PC-3 (cell line): ENCODE measurements around the gene LRP5. TPM values are rescaled to one million over a fixed set of nuclear protein-coding genes. Genes with fewer than 3 reads are reported as not detected.

ENCODE experiments used
- ATAC-seq: fragments of 200-7000 bp; cut with Tn5 transposase; 2 replicates; pipeline ENCODE4 v1.9.1; 2020; ENCODE audit warnings: mild to moderate bottlenecking, moderate library complexity
- BruUV-seq: library from RNA; stranded (reverse); fragments of 400-500 nt; replicated peaks from 2 replicates; lab custom pipeline; 2021; lab: Mats Ljungman, UMichigan
- CTCF ChIA-PET: fragments of 300-600 bp; sonication (Branson Sonifier 250); formaldehyde crosslinking; loops from one replicate; lab custom pipeline; 2022; ENCODE audit warnings: antibody characterized with exemption; lab: Charles Lee
- POLR2A ChIA-PET: fragments of 300-600 bp; sonication (Branson Sonifier 250); formaldehyde crosslinking; loops from one replicate; lab custom pipeline; 2022; ENCODE audit warnings: antibody characterized with exemption; ENCODE audit not compliant: unreplicated experiment; lab: Charles Lee
- DNase-seq: peaks from one replicate; pipeline ENCODE4 v3.0.0-alpha.2; 2015
- H2AFZ ChIP-seq: fragments of 300-600 bp; sonication (generic); 2 replicates; pipeline ENCODE4 v1.6.0; 2016; ENCODE audit warnings: antibody characterized with exemption, low read length
- H3F3A ChIP-seq: fragments of 300-600 bp; sonication (generic); one replicate; pipeline ENCODE4 v1.6.0; 2017; ENCODE audit warnings: antibody characterized with exemption, low read length, control low read depth, mild to moderate bottlenecking; ENCODE audit not compliant: unreplicated experiment
- H3K27ac ChIP-seq: fragments of 300-600 bp; sonication (generic); 2 replicates; pipeline ENCODE4 v1.5.1; 2016; ENCODE audit warnings: mild to moderate bottlenecking, low read length
- H3K27me3 ChIP-seq: fragments of 300-600 bp; sonication (generic); 2 replicates; pipeline ENCODE4 v1.6.1; 2016; ENCODE audit warnings: low read length, mixed read lengths
- H3K36me3 ChIP-seq: fragments of 300-600 bp; sonication (generic); 2 replicates; pipeline ENCODE4 v1.6.1; 2016; ENCODE audit warnings: low read depth, mixed run types, low read length, mixed read lengths
- H3K4me1 ChIP-seq: fragments of 300-600 bp; sonication (generic); 2 replicates; pipeline ENCODE4 v1.5.1; 2016; ENCODE audit warnings: low read length; ENCODE audit not compliant: insufficient read depth
- H3K4me2 ChIP-seq: fragments of 300-600 bp; sonication (generic); 2 replicates; pipeline ENCODE4 v1.6.0; 2016; ENCODE audit warnings: low read length
- H3K4me3 ChIP-seq: fragments of 300-600 bp; sonication (generic); 2 replicates; pipeline ENCODE4 v1.5.1; 2016; ENCODE audit warnings: mild to moderate bottlenecking, low read length, mixed read lengths
- H3K79me2 ChIP-seq: fragments of 300-600 bp; sonication (generic); 2 replicates; pipeline ENCODE4 v1.6.1; 2017; ENCODE audit warnings: low read length, mixed read lengths
- H3K9ac ChIP-seq: fragments of 300-600 bp; sonication (generic); 2 replicates; pipeline ENCODE4 v1.6.0; 2016; ENCODE audit warnings: mild to moderate bottlenecking, low read length
- H3K9me2 ChIP-seq: fragments of 300-600 bp; sonication (generic); replicated peaks from 2 replicates; pipeline ENCODE4 v1.6.1; 2016; ENCODE audit warnings: mixed run types, low read length, mixed read lengths
- H3K9me3 ChIP-seq: fragments of 300-600 bp; sonication (generic); 2 replicates; pipeline ENCODE4 v1.6.1; 2016; ENCODE audit warnings: low read length, mixed read lengths
- H4K20me1 ChIP-seq: fragments of 300-600 bp; sonication (generic); 2 replicates; pipeline ENCODE4 v1.6.1; 2016; ENCODE audit warnings: low read length, mixed read lengths
- CTCF ChIP-seq: fragments of 300-600 bp; sonication (generic); conservative IDR thresholded peaks from 2 replicates; pipeline ENCODE4 v1.5.1; 2017; ENCODE audit warnings: antibody characterized with exemption, low read depth, mild to moderate bottlenecking, low read length
- EZH2 ChIP-seq: fragments of 300-600 bp; sonication (generic); IDR thresholded peaks from one replicate; pipeline ENCODE4 v1.6.1; 2017; ENCODE audit warnings: antibody characterized with exemption, mild to moderate bottlenecking, low read length; ENCODE audit not compliant: unreplicated experiment
- EZH2phosphoT487 ChIP-seq: fragments of 300-600 bp; sonication (generic); IDR thresholded peaks from 2 replicates; pipeline ENCODE4 v1.6.1; 2018; ENCODE audit warnings: mild to moderate bottlenecking, antibody characterized with exemption, low read length, borderline replicate concordance
- intact Hi-C: fragments of 100-400 bp; cut with micrococcal nuclease; formaldehyde crosslinking; loops from 2 replicates; pipeline ENCODE4 v1.9.0; 2023
- total RNA-seq: library from RNA; depleted of rRNA; stranded (reverse); fragments of >200 nt; gene quantifications from 2 replicates; pipeline ENCODE4 v1.2.3, GENCODE V29; 2014

Gene LRP5
- total RNA-seq, 1 experiment from 2014 or later = 64.3 TPM

- no peaks in the 10 kb centered on the region for H3F3A ChIP-seq
- no peak overlapping the region for H3K27ac ChIP-seq
- H3K9me3 ChIP-seq = no peaks in the 10 kb centered on the region
- DNase-seq = no peak
- POLR2A ChIA-PET = no interaction called here
- TF ChIP-seq EZH2 (no peak), EZH2phosphoT487 (no peak), CTCF (no peak)
- intact Hi-C loops = no loop called here
- no peak overlapping the region for H2AFZ ChIP-seq
- ATAC-seq = peak; percentile 26
- no peak overlapping the region for H3K4me2 ChIP-seq
- peaks cover 12% of the 10 kb centered on the region for H3K4me1 ChIP-seq
- no peaks in the 10 kb centered on the region for H3K27me3 ChIP-seq
- no peaks in the 10 kb centered on the region for H3K79me2 ChIP-seq
- BruUV-seq = no TSS peak
- peaks cover 25% of the 10 kb centered on the region; the same call in 1 of the 2 replicates for H3K36me3 ChIP-seq
- no peak overlapping the region for H3K4me3 ChIP-seq
- CTCF ChIA-PET = interaction anchor here (0.6 kb wide), 1 partner anchor 40 kb away, joined by 3 read pairs; no protein-coding TSS in a partner anchor
- no peaks in the 10 kb centered on the region for H3K9me2 ChIP-seq
- H3K9ac ChIP-seq = no peak overlapping the region
- no peaks in the 10 kb centered on the region for H4K20me1 ChIP-seq
Observed at GRCh38 chr11:68441466-68442230, 129.3 kb downstream of the LRP5 start.

- no peak overlapping the region for H2AFZ ChIP-seq
Observed at GRCh38 chr11:68442433-68442832, 130.0 kb downstream of the LRP5 start.

More at GRCh38 chr11:68442433-68442832, 130.0 kb downstream of the LRP5 start:
- Histone ChIP-seq H3K4me1 (peaks cover 4% of the 10 kb centered on the region), H3K4me3 (no peak overlapping the region), H3K27me3 (no peaks in the 10 kb centered on the region), H4K20me1 (no peaks in the 10 kb centered on the region), H3K9ac (no peak overlapping the region), H3K36me3 (peaks cover 27% of the 10 kb centered on the region; the same call in 1 of the 2 replicates), H3K79me2 (no peaks in the 10 kb centered on the region), H3K4me2 (no peak overlapping the region), H3F3A (no peaks in the 10 kb centered on the region), H3K27ac (no peak overlapping the region), H3K9me3 (no peaks in the 10 kb centered on the region), H3K9me2 (no peaks in the 10 kb centered on the region)
- ATAC-seq = no peak
- TF ChIP-seq EZH2 (no peak), EZH2phosphoT487 (no peak), CTCF (no peak)
- ChIA-PET CTCF (interaction anchor here (0.6 kb wide), 1 partner anchor 41 kb away, joined by 3 read pairs; no protein-coding TSS in a partner anchor), POLR2A (no interaction called here)
- no TSS peak for BruUV-seq
- intact Hi-C loops = no loop called here
- no peak for DNase-seq
